MCF 10A (cell line): ENCODE measurements around the gene FGF23. TPM values are rescaled to one million over a fixed set of nuclear protein-coding genes. Genes with fewer than 3 reads are reported as not detected.
A peak's percentile ranks its signal among the peaks of the same experiment; 100 is the strongest.

Experiments
- BruUV-seq: library from RNA; stranded (reverse); fragments of 400-500 nt; replicated peaks from 2 replicates; lab custom pipeline; 2021; lab: Mats Ljungman, UMichigan
- CTCF ChIA-PET: fragments of 300-600 bp; sonication (Branson Sonifier 250); formaldehyde crosslinking; extraction: SDS; loops from one replicate; lab custom pipeline; 2021; ENCODE audit warnings: antibody characterized with exemption, inconsistent platforms; lab: Yijun Ruan, JAX
- POLR2A ChIA-PET: fragments of 300-600, 350-650 bp; sonication (Branson Sonifier 250); formaldehyde crosslinking; extraction: SDS; loops from one replicate; lab custom pipeline; 2020; ENCODE audit warnings: antibody characterized with exemption, inconsistent platforms; lab: Yijun Ruan, JAX
- DNase-seq: peaks from one replicate; pipeline ENCODE4 v3.0.0-alpha.2; 2018; ENCODE audit not compliant: unreplicated experiment
- H3K27ac Mint-ChIP-seq: one replicate; pipeline ENCODE4 v1.8.0; 2022; ENCODE audit warnings: mild to moderate bottlenecking, low read depth, mixed read lengths; ENCODE audit not compliant: unreplicated experiment
- H3K27me3 Mint-ChIP-seq: one replicate; pipeline ENCODE4 v1.8.0; 2022; ENCODE audit warnings: mixed read lengths; ENCODE audit not compliant: insufficient read depth, unreplicated experiment
- H3K36me3 Mint-ChIP-seq: one replicate; pipeline ENCODE4 v1.8.0; 2022; ENCODE audit warnings: mild to moderate bottlenecking, moderate library complexity, mixed read lengths; ENCODE audit not compliant: insufficient read depth, unreplicated experiment
- H3K4me1 Mint-ChIP-seq: one replicate; pipeline ENCODE4 v1.8.0; 2022; ENCODE audit warnings: mixed read lengths; ENCODE audit not compliant: insufficient read depth, unreplicated experiment
- H3K4me3 Mint-ChIP-seq: one replicate; pipeline ENCODE4 v1.8.0; 2022; ENCODE audit warnings: mild to moderate bottlenecking, moderate library complexity, mixed read lengths; ENCODE audit not compliant: unreplicated experiment
- H3K9me3 Mint-ChIP-seq: one replicate; pipeline ENCODE4 v1.8.0; 2022; ENCODE audit warnings: mixed read lengths; ENCODE audit not compliant: unreplicated experiment
- CTCF ChIP-seq: fragments of 200-600 bp; IDR thresholded peaks from one replicate; pipeline ENCODE4 v1.8.0; 2022; ENCODE audit warnings: antibody characterized with exemption, mild to moderate bottlenecking; ENCODE audit not compliant: unreplicated experiment
- intact Hi-C: fragments of 100-400 bp; cut with micrococcal nuclease; formaldehyde crosslinking; loops from 2 replicates; pipeline ENCODE4 v1.14.1; 2022
- total RNA-seq: library from RNA; stranded (reverse); gene quantifications from 2 replicates; pipeline ENCODE4 v1.2.3, GENCODE V29; 2022

The FGF23 gene
- total RNA-seq, 1 experiment from 2014 or later: not detected

DNA sequence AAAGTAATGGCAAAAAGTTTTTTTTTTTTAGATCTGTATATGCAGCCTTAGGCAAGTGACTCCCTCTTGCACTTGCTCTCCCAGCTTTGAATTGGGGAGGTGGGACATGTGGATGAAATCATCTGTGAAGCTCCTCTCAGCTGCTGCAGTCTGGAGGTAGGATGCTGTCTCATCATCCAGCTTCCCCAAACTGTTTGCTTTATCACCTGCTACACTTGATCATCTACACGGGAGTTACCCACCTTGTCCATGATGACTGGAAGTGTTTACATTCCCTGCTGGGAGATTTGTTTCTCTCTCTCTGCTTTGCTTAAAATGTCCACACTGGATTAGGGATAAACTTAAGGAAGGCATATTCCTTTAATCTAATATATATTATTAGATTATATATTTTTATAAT lies 8.5 kb upstream of the FGF23 start:
- Mint-ChIP-seq H3K9me3 (no peaks in the 10 kb centered on the region), H3K36me3 (no peaks in the 10 kb centered on the region), H3K4me3 (no peak overlapping the region), H3K27ac (no peak overlapping the region), H3K27me3 (peaks cover 27% of the 10 kb centered on the region), H3K4me1 (no peaks in the 10 kb centered on the region)
- no peak for TF ChIP-seq CTCF
- ChIA-PET CTCF (interaction anchor here (0.5 to 0.9 kb wide), 4 partner anchors 29 to 196 kb away, joined by 3 read pairs; no protein-coding TSS in a partner anchor), POLR2A (no interaction called here)
- intact Hi-C loops: no loop called here
- no peak for DNase-seq
- no TSS peak for BruUV-seq

GRCh38 chr12:4387607-4388006 lies 8.1 kb upstream of the FGF23 start:
- no TSS peak for BruUV-seq
- ChIA-PET POLR2A (no interaction called here), CTCF (interaction anchor here (0.5 to 0.9 kb wide), 2 partner anchors 83 to 195 kb away, joined by 3 read pairs; no protein-coding TSS in a partner anchor)
- no peak for TF ChIP-seq CTCF
- DNase-seq: no peak
- H3K27ac Mint-ChIP-seq: no peak overlapping the region
- intact Hi-C loops: no loop called here
- H3K4me3 Mint-ChIP-seq: no peak overlapping the region
- H3K4me1 Mint-ChIP-seq: no peaks in the 10 kb centered on the region
- H3K9me3 Mint-ChIP-seq: no peaks in the 10 kb centered on the region
- peaks cover 31% of the 10 kb centered on the region for H3K27me3 Mint-ChIP-seq
- no peaks in the 10 kb centered on the region for H3K36me3 Mint-ChIP-seq

- Mint-ChIP-seq H3K27ac (no peak overlapping the region), H3K9me3 (no peaks in the 10 kb centered on the region), H3K36me3 (no peaks in the 10 kb centered on the region), H3K4me3 (no peak overlapping the region), H3K27me3 (peaks cover 38% of the 10 kb centered on the region), H3K4me1 (no peaks in the 10 kb centered on the region)
- intact Hi-C loops: no loop called here
- no peak for TF ChIP-seq CTCF
- no TSS peak for BruUV-seq
- ChIA-PET CTCF (interaction anchor here (1.2 kb wide), 1 partner anchor 140 kb away, joined by 3 read pairs; no protein-coding TSS in a partner anchor), POLR2A (no interaction called here)
- no peak for DNase-seq
These were observed 7.3 kb upstream of the FGF23 start for GRCh38 chr12:4386801-4387200.

- H3K4me3 Mint-ChIP-seq: no peak overlapping the region
These were observed 3.9 kb upstream of the FGF23 start for GRCh38 chr12:4383304-4383865.

More at GRCh38 chr12:4383304-4383865, 3.9 kb upstream of the FGF23 start:
- POLR2A ChIA-PET: no interaction called here
- Mint-ChIP-seq H3K36me3 (no peaks in the 10 kb centered on the region), H3K9me3 (no peaks in the 10 kb centered on the region), H3K27me3 (peaks cover 57% of the 10 kb centered on the region), H3K27ac (no peak overlapping the region), H3K4me1 (no peaks in the 10 kb centered on the region)
- CTCF ChIA-PET: interaction anchor here (1.6 kb wide), 1 partner anchor 14 kb away, joined by 4 read pairs; no protein-coding TSS in a partner anchor
- DNase-seq: peak; percentile 8
- intact Hi-C loops: no loop called here
- no peak for TF ChIP-seq CTCF
- no TSS peak for BruUV-seq
